Suprapubic skin (tissue), 4 donors: ENCODE data around the gene CDH13.

Experiments
- POLR2A ChIP-seq, 2 donors: fragments of 450-650 bp; IDR thresholded peaks; one replicate each; pipeline ENCODE4 v1.6.1; 2017; ENCODE audit warnings: antibody characterized with exemption in 2 of 2, mild to moderate bottlenecking in 2 of 2, moderate library complexity in 2 of 2
- POLR2AphosphoS5 ChIP-seq, 3 donors: sonication (generic); formaldehyde crosslinking; IDR thresholded peaks; one replicate each; pipeline ENCODE4 v1.6.1; 2017; ENCODE audit warnings: antibody characterized with exemption in 3 of 3
- TF ChIP-seq, protein P1 (sequence below), 2 donors: fragments of 200-600 bp in 1 of 2; fragments of 450-650 bp in 1 of 2; sonication (generic) in 1 of 2; IDR thresholded peaks; one replicate each; pipeline ENCODE4 v1.5.1; 2016 to 2019; ENCODE audit warnings: antibody characterized with exemption in 2 of 2, mild to moderate bottlenecking in 1 of 2, moderate library complexity in 1 of 2

DNA sequence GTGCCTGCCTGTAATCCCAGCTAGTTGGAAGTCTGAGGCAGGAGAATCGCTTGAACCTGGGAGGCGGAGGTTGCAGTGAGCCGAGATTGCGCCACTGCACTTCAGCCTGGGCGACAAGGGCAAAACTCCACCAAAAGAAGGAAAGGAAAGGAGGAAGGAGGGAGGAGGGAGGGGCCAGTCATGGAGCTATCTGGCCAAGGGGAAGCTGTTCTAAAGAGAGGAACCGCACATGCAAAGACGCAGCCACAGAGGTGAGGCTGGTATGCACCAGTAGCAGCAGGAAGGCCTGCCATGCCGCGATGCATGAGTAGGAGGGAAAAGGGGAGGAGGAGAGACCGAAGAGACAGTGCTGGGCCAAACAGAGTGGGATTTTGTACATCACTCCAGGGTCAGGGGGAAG lies 1216.9 kb downstream of the CDH13 start:
- TF ChIP-seq POLR2AphosphoS5 (IDR thresholded peaks at IDR 0.05), result no peak
- TF ChIP-seq, protein P1, sequence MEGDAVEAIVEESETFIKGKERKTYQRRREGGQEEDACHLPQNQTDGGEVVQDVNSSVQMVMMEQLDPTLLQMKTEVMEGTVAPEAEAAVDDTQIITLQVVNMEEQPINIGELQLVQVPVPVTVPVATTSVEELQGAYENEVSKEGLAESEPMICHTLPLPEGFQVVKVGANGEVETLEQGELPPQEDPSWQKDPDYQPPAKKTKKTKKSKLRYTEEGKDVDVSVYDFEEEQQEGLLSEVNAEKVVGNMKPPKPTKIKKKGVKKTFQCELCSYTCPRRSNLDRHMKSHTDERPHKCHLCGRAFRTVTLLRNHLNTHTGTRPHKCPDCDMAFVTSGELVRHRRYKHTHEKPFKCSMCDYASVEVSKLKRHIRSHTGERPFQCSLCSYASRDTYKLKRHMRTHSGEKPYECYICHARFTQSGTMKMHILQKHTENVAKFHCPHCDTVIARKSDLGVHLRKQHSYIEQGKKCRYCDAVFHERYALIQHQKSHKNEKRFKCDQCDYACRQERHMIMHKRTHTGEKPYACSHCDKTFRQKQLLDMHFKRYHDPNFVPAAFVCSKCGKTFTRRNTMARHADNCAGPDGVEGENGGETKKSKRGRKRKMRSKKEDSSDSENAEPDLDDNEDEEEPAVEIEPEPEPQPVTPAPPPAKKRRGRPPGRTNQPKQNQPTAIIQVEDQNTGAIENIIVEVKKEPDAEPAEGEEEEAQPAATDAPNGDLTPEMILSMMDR (IDR thresholded peaks at IDR 0.05), result no peak
- TF ChIP-seq POLR2A (IDR thresholded peaks at IDR 0.05), result no peak
